ENCODE data around the gene CBX1. TPM values are rescaled to one million over a fixed set of nuclear protein-coding genes. Genes with fewer than 3 reads are reported as not detected.

CBX1 gene
- total and polyA plus RNA-seq, 4 donors: 3.4 to 11.6 (median 9.6) TPM

GRCh38 chr17:48066656-48067055 lies 34.6 kb downstream of the CBX1 start:
- Histone ChIP-seq H3K27me3 (ENCODE audit: control insufficient read depth in 4 of 4, insufficient read depth in 4 of 4, low read length in 3 of 4) (no peaks in the 10 kb centered on the region), H3K36me3 (ENCODE audit: control insufficient read depth in 4 of 4, insufficient read depth in 3 of 4, low read depth in 1 of 4, low read length in 3 of 4) (peaks cover 3 to 13% (median 7%) of the 10 kb centered on the region in 4 donors), H3K4me3 (ENCODE audit: low read depth in 1 of 3, low read length in 3 of 3) (no peak overlapping the region), H3K9ac (ENCODE audit: low read depth in 1 of 2, low read length in 2 of 2) (peak overlapping the region in 1 of 2 donors; percentile 69), H3K4me1 (ENCODE audit: control insufficient read depth in 4 of 4, insufficient read depth in 4 of 4, low read length in 3 of 4) (peaks cover 9 to 55% (median 48%) of the 10 kb centered on the region in 4 donors), H3K9me3 (ENCODE audit: control insufficient read depth in 4 of 4, low read length in 3 of 4) (no peaks in the 10 kb centered on the region), H3K27ac (ENCODE audit: low read depth in 1 of 2, low read length in 2 of 2) (peak overlapping the region; percentile 43 to 85)
- no peak for TF ChIP-seq SP1 (IDR thresholded peaks at IDR 0.05)
- TF ChIP-seq TAF1 (conservative IDR thresholded peaks at IDR 0.05): no peak
- no peak for TF ChIP-seq RXRA (IDR thresholded peaks at IDR 0.05)
- no peak for TF ChIP-seq RAD21 (IDR thresholded peaks at IDR 0.05)
- no peak for TF ChIP-seq FOXA2 (IDR thresholded peaks at IDR 0.05)
- no peak for TF ChIP-seq ATF3 (IDR thresholded peaks at IDR 0.05)
- TF ChIP-seq EGR1 (IDR thresholded peaks at IDR 0.05; ENCODE audit: low read depth in 2 of 2): no peak
- no peak for TF ChIP-seq CTCF (IDR thresholded peaks at IDR 0.05; ENCODE audit: low read depth, low read length, missing input control)
- no peak for TF ChIP-seq YY1 (IDR thresholded peaks at IDR 0.05)
- no peak for TF ChIP-seq ZBTB33 (IDR thresholded peaks at IDR 0.05)
- no peak for TF ChIP-seq JUND (IDR thresholded peaks at IDR 0.05)
- no peak for TF ChIP-seq FOXA1 (IDR thresholded peaks at IDR 0.05)
- no peak for TF ChIP-seq HNF4A (conservative IDR thresholded peaks at IDR 0.05)
- no peak for TF ChIP-seq REST (IDR thresholded peaks at IDR 0.05)
- TF ChIP-seq HNF4G (IDR thresholded peaks at IDR 0.05): no peak
- TF ChIP-seq MAX (IDR thresholded peaks at IDR 0.05): no peak
- WGBS: 43% methylated on average over 1 of the region's 1 CpG
- DNase-seq (ENCODE audit: low spot score): no peak

GRCh38 chr17:48066192-48066591 lies 35.1 kb downstream of the CBX1 start:
- Histone ChIP-seq H3K36me3 (ENCODE audit: control insufficient read depth in 4 of 4, insufficient read depth in 3 of 4, low read depth in 1 of 4, low read length in 3 of 4) (peaks cover 3 to 14% (median 10%) of the 10 kb centered on the region in 4 donors), H3K9ac (ENCODE audit: low read depth in 1 of 2, low read length in 2 of 2) (peak overlapping the region in 1 of 2 donors; percentile 69), H3K9me3 (ENCODE audit: control insufficient read depth in 4 of 4, low read length in 3 of 4) (no peaks in the 10 kb centered on the region), H3K4me3 (ENCODE audit: low read depth in 1 of 3, low read length in 3 of 3) (no peak overlapping the region), H3K4me1 (ENCODE audit: control insufficient read depth in 4 of 4, insufficient read depth in 4 of 4, low read length in 3 of 4) (peaks cover 7 to 55% (median 48%) of the 10 kb centered on the region in 4 donors), H3K27me3 (ENCODE audit: control insufficient read depth in 4 of 4, insufficient read depth in 4 of 4, low read length in 3 of 4) (no peaks in the 10 kb centered on the region), H3K27ac (ENCODE audit: low read depth in 1 of 2, low read length in 2 of 2) (peak overlapping the region; percentile 43 to 85)
- WGBS: 33% methylated on average over 1 of the region's 1 CpG
- DNase-seq (ENCODE audit: low spot score): no peak
- TF ChIP-seq SP1 (IDR thresholded peaks at IDR 0.05) (peak; percentile 71), MAX (IDR thresholded peaks at IDR 0.05) (no peak), NR2F2 (IDR thresholded peaks at IDR 0.05) (no peak), FOXA2 (IDR thresholded peaks at IDR 0.05) (peak; percentile 89), ZBTB33 (IDR thresholded peaks at IDR 0.05) (no peak), YY1 (IDR thresholded peaks at IDR 0.05) (peak; percentile 31), REST (IDR thresholded peaks at IDR 0.05) (peak; percentile 47), HNF4G (IDR thresholded peaks at IDR 0.05) (peak; percentile 19), FOXA1 (IDR thresholded peaks at IDR 0.05) (peak; percentile 53)
